Right lobe of liver (tissue), 6 donors: ENCODE results near the gene PTPRN2. TPM values are rescaled to one million over a fixed set of nuclear protein-coding genes. Genes with fewer than 3 reads are reported as not detected.

Experiments used
- ATAC-seq, 4 donors: fragments of 200-7000 bp; cut with Tn5 transposase; one replicate each; pipeline ENCODE4 v1.9.1; 2020; ENCODE audit warnings: mild to moderate bottlenecking in 4 of 4, moderate library complexity in 4 of 4
- DNase-seq, 3 donors: peaks; one replicate each; pipeline ENCODE4 v3.0.0-alpha.2; 2020
- H3K27ac ChIP-seq, 3 donors: fragments of 200-600 bp; one replicate each; pipeline ENCODE4 v1.8.0; 2022
- H3K27me3 ChIP-seq, 2 donors: fragments of 200-600 bp; one replicate each; pipeline ENCODE4 v1.8.0; 2022
- H3K36me3 ChIP-seq, 4 donors: fragments of 200-600 bp; sonication (generic) in 1 of 4; one replicate each; pipeline versions ENCODE4 v1.5.1 to v1.8.0; 2017 to 2022; ENCODE audit warnings: control low read depth in 1 of 4
- H3K4me1 ChIP-seq, 4 donors: fragments of 200-600 bp; sonication (generic) in 1 of 4; one replicate each; pipeline versions ENCODE4 v1.5.1 to v1.8.0; 2017 to 2022; ENCODE audit warnings: control low read depth in 1 of 4
- H3K4me3 ChIP-seq, 3 donors: fragments of 200-600 bp; one replicate each; pipeline ENCODE4 v1.8.0; 2022
- H3K9me3 ChIP-seq, 4 donors: fragments of 200-600 bp; sonication (generic) in 1 of 4; one replicate each; pipeline versions ENCODE4 v1.5.1 to v1.8.0; 2017 to 2022; ENCODE audit warnings: control low read depth in 1 of 4
- CTCF ChIP-seq, 4 donors: fragments of 200-600 bp in 3 of 4; fragments of 450-650 bp in 1 of 4; IDR thresholded peaks; one replicate each; pipeline versions ENCODE4 v1.5.1 to v1.8.0; 2016 to 2022; ENCODE audit warnings: antibody characterized with exemption in 4 of 4, mild to moderate bottlenecking in 2 of 4
- POLR2A ChIP-seq: fragments of 450-650 bp; IDR thresholded peaks from one replicate; pipeline ENCODE4 v1.6.1; 2017; ENCODE audit warnings: antibody characterized with exemption, mild to moderate bottlenecking
- WGBS: methylation state at CpG from one replicate; pipeline ENCODE4 v1.1.6; 2018; ENCODE audit warnings: low coverage, low lambda C conversion rate; ENCODE audit not compliant: insufficient coverage; ENCODE audit errors: missing lambda C conversion rate; 5-methylcytosine and 5-hydroxymethylcytosine counted together
- intact Hi-C, 2 donors: fragments of 100-400 bp; cut with DNase I; formaldehyde crosslinking; loops; one replicate each; pipeline versions ENCODE4 v1.11.2 to v1.14.1; 2022
- total RNA-seq, 6 experiments: library from RNA; depleted of rRNA in 2 of 6; stranded (reverse); fragments of >200 nt in 2 of 6; fragmentation: NEBNext Ultra II Directional in 3 of 6; extraction: Animal tissue kit (Norgen Biotek cat#: 25700) in 3 of 6; gene quantifications; one replicate each; pipeline versions ENCODE4 v1.1.0 to v1.2.4, GENCODE V29; 2016 to 2023
- donor health status: DM: no; HTN: yes; CAD: no.
- donor health status: DM: no; HTN: no; CAD: no.
- donor health status: DM: no; HTN: no; CAD: no.
- donor health status: DM: no; HTN: yes; CAD: no.
- donor health status: DM: no; HTN: yes; CAD: no.

PTPRN2 gene
- total RNA-seq, 6 experiments from 2014 or later = 0.15 to 0.87 (median 0.67) TPM

GRCh38 chr7:158590181-158590530, 2.5 kb upstream of the PTPRN2 start:
- DNase-seq = no peak
- peaks cover 0 to 5% (median 0%) of the 10 kb centered on the region in 4 donors for H3K4me1 ChIP-seq
- intact Hi-C loops = no loop called here
- H3K27ac ChIP-seq = no peak overlapping the region
- no peaks in the 10 kb centered on the region for H3K9me3 ChIP-seq
- H3K4me3 ChIP-seq = no peak overlapping the region
- 61% methylated on average over 4 of the region's 12 CpGs for WGBS
- ATAC-seq = no peak
- peaks cover 0 to 14% of the 10 kb centered on the region in 2 donors for H3K27me3 ChIP-seq
- TF ChIP-seq POLR2A (no peak), CTCF (IDR thresholded peaks at IDR 0.05) (no peak)
- no peaks in the 10 kb centered on the region for H3K36me3 ChIP-seq

- 64% methylated on average over 1 of the region's 1 CpG for whole genome bisulfite sequencing
Observed at GRCh38 chr7:158589653-158590052, 2.0 kb upstream of the PTPRN2 start.

GRCh38 chr7:158588878-158589442, 1.3 kb upstream of the PTPRN2 start:
- no peaks in the 10 kb centered on the region for H3K36me3 ChIP-seq
- ATAC-seq (no peak), DNase-seq (no peak)
- no peaks in the 10 kb centered on the region for H3K9me3 ChIP-seq
- no peak overlapping the region for H3K4me3 ChIP-seq
- intact Hi-C loops = no loop called here
- H3K27me3 ChIP-seq = peaks cover 0 to 14% of the 10 kb centered on the region in 2 donors
- WGBS = 49% methylated on average over 11 of the region's 16 CpGs
- H3K27ac ChIP-seq = no peak overlapping the region
- peaks cover 0 to 5% (median 0%) of the 10 kb centered on the region in 4 donors for H3K4me1 ChIP-seq
- TF ChIP-seq CTCF (IDR thresholded peaks at IDR 0.05) (no peak), POLR2A (no peak)

More at GRCh38 chr7:158589653-158590052, 2.0 kb upstream of the PTPRN2 start:
- Histone ChIP-seq H3K4me1 (peaks cover 0 to 5% (median 0%) of the 10 kb centered on the region in 4 donors), H3K27me3 (peaks cover 0 to 14% of the 10 kb centered on the region in 2 donors), H3K4me3 (no peak overlapping the region), H3K36me3 (no peaks in the 10 kb centered on the region), H3K27ac (no peak overlapping the region), H3K9me3 (no peaks in the 10 kb centered on the region)
- TF ChIP-seq POLR2A (no peak), CTCF (IDR thresholded peaks at IDR 0.05) (no peak)
- DNase-seq (no peak), ATAC-seq (no peak)
- intact Hi-C loops = no loop called here

GRCh38 chr7:158588085-158588877, 658 bp upstream of the PTPRN2 start:
- no peak for ATAC-seq
- no peaks in the 10 kb centered on the region for H3K9me3 ChIP-seq
- 48% methylated on average over 9 of the region's 63 CpGs for WGBS
- intact Hi-C loops = no loop called here
- H3K27me3 ChIP-seq = peaks cover 0 to 14% of the 10 kb centered on the region in 2 donors
- no peak overlapping the region for H3K27ac ChIP-seq
- no peaks in the 10 kb centered on the region for H3K36me3 ChIP-seq
- DNase-seq = no peak
- peaks cover 0 to 5% (median 0%) of the 10 kb centered on the region in 4 donors for H3K4me1 ChIP-seq
- no peak for TF ChIP-seq CTCF (IDR thresholded peaks at IDR 0.05)
- no peak for TF ChIP-seq POLR2A
- peak overlapping the region in 1 of 3 donors; percentile 13 for H3K4me3 ChIP-seq
